ENCODE measurements around the gene APEX1.

Gene APEX1

GRCh38 chr14:20429801-20430669 is 25.0 kb upstream of the APEX1 start:
- ATAC-seq (ENCODE audit: insufficient read depth, low read depth): no peak
- Histone ChIP-seq H3K4me2 (ENCODE audit: insufficient read depth, low read length) (no peak overlapping the region), H3K9me3 (ENCODE audit: insufficient read depth, low read length, severe bottlenecking) (no peaks in the 10 kb centered on the region), H4K20me1 (ENCODE audit: insufficient read depth, low read length) (no peaks in the 10 kb centered on the region), H3K27me3 (ENCODE audit: insufficient read depth, low read length, poor library complexity) (no peaks in the 10 kb centered on the region), H2AFZ (ENCODE audit: low read depth, low read length) (no peak overlapping the region), H3K4me3 (ENCODE audit: low read depth in 1 of 2, low read length in 2 of 2) (no peak overlapping the region), H3K9ac (ENCODE audit: low read depth, low read length) (no peak overlapping the region), H3K4me1 (ENCODE audit: insufficient read depth, low read length) (peaks cover 16% of the 10 kb centered on the region), H3K79me2 (ENCODE audit: insufficient read depth, low read length) (no peaks in the 10 kb centered on the region), H3K36me3 (ENCODE audit: insufficient read depth, low read length) (no peaks in the 10 kb centered on the region), H3K27ac (ENCODE audit: low read length) (no peak overlapping the region)
- no peak for DNase-seq
- TF ChIP-seq CTCF (IDR thresholded peaks at IDR 0.05; ENCODE audit: borderline replicate concordance, extremely low read depth, low read length, poor library complexity, severe bottlenecking) (no peak), EZH2 (IDR thresholded peaks at IDR 0.05; ENCODE audit: borderline replicate concordance, low read depth, low read length, severe bottlenecking) (no peak)

GRCh38 chr14:20434701-20435581 is 20.1 kb upstream of the APEX1 start:
- ATAC-seq (ENCODE audit: insufficient read depth, low read depth): no peak
- Histone ChIP-seq H3K9ac (ENCODE audit: low read depth, low read length) (no peak overlapping the region), H3K36me3 (ENCODE audit: insufficient read depth, low read length) (no peaks in the 10 kb centered on the region), H3K79me2 (ENCODE audit: insufficient read depth, low read length) (no peaks in the 10 kb centered on the region), H3K4me1 (ENCODE audit: insufficient read depth, low read length) (no peaks in the 10 kb centered on the region), H4K20me1 (ENCODE audit: insufficient read depth, low read length) (no peaks in the 10 kb centered on the region), H3K4me3 (ENCODE audit: low read depth in 1 of 2, low read length in 2 of 2) (no peak overlapping the region), H3K27me3 (ENCODE audit: insufficient read depth, low read length, poor library complexity) (no peaks in the 10 kb centered on the region), H3K27ac (ENCODE audit: low read length) (no peak overlapping the region), H3K4me2 (ENCODE audit: insufficient read depth, low read length) (no peak overlapping the region), H2AFZ (ENCODE audit: low read depth, low read length) (no peak overlapping the region), H3K9me3 (ENCODE audit: insufficient read depth, low read length, severe bottlenecking) (no peaks in the 10 kb centered on the region)
- no peak for DNase-seq
- TF ChIP-seq EZH2 (IDR thresholded peaks at IDR 0.05; ENCODE audit: borderline replicate concordance, low read depth, low read length, severe bottlenecking) (no peak), CTCF (IDR thresholded peaks at IDR 0.05; ENCODE audit: borderline replicate concordance, extremely low read depth, low read length, poor library complexity, severe bottlenecking) (no peak)

GRCh38 chr14:20435582-20436362 is 19.3 kb upstream of the APEX1 start, which contains the start of gene KLHL33:
KLHL33 (minus strand) TSS chr14:20436166; CDS start chr14:20435811, 355 bp downstream.
- DNase-seq (no peak), ATAC-seq (ENCODE audit: insufficient read depth, low read depth) (0 out of 3 replicates have a peak, but pooled peaks have one; percentile 14)
- H3K27ac ChIP-seq (ENCODE audit: low read length): no peak within 1 kb of the TSS
- H3K4me2 ChIP-seq (ENCODE audit: insufficient read depth, low read length): no peak within 1 kb of the TSS
- no peaks in the 10 kb centered on the region for H3K9me3 ChIP-seq (ENCODE audit: insufficient read depth, low read length, severe bottlenecking)
- H3K79me2 ChIP-seq (ENCODE audit: insufficient read depth, low read length): no peaks in the 10 kb centered on the region
- no peaks in the 10 kb centered on the region for H3K4me1 ChIP-seq (ENCODE audit: insufficient read depth, low read length)
- H4K20me1 ChIP-seq (ENCODE audit: insufficient read depth, low read length): no peaks in the 10 kb centered on the region
- no peaks in the 10 kb centered on the region for H3K27me3 ChIP-seq (ENCODE audit: insufficient read depth, low read length, poor library complexity)
- TF ChIP-seq CTCF (IDR thresholded peaks at IDR 0.05; ENCODE audit: borderline replicate concordance, extremely low read depth, low read length, poor library complexity, severe bottlenecking) (no peak), EZH2 (IDR thresholded peaks at IDR 0.05; ENCODE audit: borderline replicate concordance, low read depth, low read length, severe bottlenecking) (no peak)
- no peak within 1 kb of the TSS for H3K4me3 ChIP-seq (ENCODE audit: low read depth in 1 of 2, low read length in 2 of 2)
- no peaks in the 10 kb centered on the region for H3K36me3 ChIP-seq (ENCODE audit: insufficient read depth, low read length)
- no peak within 1 kb of the TSS for H2AFZ ChIP-seq (ENCODE audit: low read depth, low read length)
- no peak within 1 kb of the TSS for H3K9ac ChIP-seq (ENCODE audit: low read depth, low read length)
